ENCODE results near the gene MKNK1.
A peak's percentile ranks its signal among the peaks of the same experiment; 100 is the strongest.

The MKNK1 gene

DNA sequence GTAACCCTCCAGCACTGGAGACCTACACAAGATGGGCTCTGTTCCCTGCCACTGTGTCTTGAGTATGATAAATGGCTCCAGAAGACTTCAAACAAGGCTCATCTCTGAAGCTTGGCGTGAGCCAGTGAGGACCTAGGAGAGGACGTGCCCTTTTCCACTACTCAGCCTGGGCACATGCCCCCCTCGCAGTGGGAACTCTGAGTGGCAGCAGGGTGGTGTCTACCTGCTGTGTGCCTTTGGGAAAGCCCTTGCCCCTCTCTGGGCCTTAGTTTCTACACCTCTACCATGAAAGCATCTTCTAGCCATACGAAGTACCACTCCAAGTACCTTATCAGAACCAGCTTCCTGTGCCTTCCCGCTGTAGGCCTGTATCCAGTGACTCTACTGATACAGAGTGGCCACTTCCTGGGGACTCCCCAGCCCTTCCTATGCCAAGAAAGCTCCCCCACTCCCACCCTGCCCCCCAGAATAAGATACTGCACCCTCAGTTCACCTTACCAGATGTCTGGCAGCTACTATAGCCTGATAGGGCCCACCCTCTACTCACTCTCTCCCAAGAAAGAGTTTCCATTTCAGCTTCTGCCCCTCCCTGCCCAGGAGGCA lies 15.7 kb upstream of the MKNK1 start:
- DNase-seq (ENCODE audit: low read depth in 2 of 2), result no peak
- no peak overlapping the region for H3K4me3 ChIP-seq (replicated peaks in 1 of 2; ENCODE audit: low read depth in 2 of 2, low read length in 2 of 2)
- TF ChIP-seq, protein P1, sequence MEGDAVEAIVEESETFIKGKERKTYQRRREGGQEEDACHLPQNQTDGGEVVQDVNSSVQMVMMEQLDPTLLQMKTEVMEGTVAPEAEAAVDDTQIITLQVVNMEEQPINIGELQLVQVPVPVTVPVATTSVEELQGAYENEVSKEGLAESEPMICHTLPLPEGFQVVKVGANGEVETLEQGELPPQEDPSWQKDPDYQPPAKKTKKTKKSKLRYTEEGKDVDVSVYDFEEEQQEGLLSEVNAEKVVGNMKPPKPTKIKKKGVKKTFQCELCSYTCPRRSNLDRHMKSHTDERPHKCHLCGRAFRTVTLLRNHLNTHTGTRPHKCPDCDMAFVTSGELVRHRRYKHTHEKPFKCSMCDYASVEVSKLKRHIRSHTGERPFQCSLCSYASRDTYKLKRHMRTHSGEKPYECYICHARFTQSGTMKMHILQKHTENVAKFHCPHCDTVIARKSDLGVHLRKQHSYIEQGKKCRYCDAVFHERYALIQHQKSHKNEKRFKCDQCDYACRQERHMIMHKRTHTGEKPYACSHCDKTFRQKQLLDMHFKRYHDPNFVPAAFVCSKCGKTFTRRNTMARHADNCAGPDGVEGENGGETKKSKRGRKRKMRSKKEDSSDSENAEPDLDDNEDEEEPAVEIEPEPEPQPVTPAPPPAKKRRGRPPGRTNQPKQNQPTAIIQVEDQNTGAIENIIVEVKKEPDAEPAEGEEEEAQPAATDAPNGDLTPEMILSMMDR (IDR thresholded peaks at IDR 0.05; ENCODE audit: low read depth, low read length), result no peak

DNA sequence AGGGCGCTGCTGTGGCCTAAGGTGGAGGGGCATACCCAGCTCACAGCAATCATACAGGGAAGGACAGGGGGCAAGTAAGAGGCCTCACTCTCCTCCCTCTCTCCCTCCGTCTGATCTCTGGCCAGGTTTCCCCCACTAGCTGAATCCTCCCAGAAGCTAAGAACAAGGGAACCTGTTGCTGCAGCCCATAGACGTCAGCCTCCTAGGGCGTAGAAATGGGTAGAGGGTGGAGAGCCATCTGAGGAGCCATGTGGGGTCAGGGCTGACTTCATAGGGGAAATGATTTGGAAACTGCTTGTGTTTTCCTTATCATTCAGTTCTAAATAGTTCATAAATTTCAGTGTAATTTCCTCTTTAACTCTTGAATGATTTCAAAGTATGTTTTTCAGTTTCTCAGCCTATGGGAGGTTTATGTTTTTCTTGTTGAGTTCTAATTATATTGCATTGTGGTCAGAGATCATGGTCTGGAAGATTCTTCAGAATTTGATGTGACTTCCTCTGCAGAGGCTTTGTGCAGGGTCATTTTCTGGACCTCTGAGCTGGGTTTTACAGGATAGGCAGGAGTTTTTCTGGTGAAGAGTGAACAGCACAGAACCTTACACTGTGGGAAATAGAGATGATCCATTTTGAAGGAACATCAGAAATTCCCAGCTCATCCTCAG lies 14.8 kb upstream of the MKNK1 start:
- TF ChIP-seq, protein P1 (IDR thresholded peaks at IDR 0.05; ENCODE audit: low read depth, low read length), result no peak
- DNase-seq (ENCODE audit: low read depth in 2 of 2), result no peak
- H3K4me3 ChIP-seq (replicated peaks in 1 of 2; ENCODE audit: low read depth in 2 of 2, low read length in 2 of 2), result no peak overlapping the region

DNA sequence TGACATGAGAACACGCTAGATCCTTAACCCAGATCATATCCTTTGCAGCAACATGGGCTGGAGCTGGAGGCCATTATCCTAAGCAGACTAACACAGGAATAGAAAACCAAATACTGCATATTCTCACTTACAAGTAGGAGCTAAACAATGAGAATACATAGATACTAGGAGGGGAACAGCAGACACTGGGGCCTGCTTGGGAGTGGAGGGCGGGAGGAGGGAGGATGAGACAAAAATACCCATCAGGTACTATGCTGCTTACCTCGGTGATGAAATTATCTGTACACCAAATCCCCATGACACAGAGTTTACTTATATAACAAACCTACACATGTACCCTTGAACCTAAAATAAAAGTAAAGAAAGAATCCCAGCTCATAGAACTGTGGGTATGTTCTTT lies 13.8 kb upstream of the MKNK1 start:
- DNase-seq (ENCODE audit: low read depth in 2 of 2), result no peak
- TF ChIP-seq, protein P1 (IDR thresholded peaks at IDR 0.05; ENCODE audit: low read depth, low read length), result no peak
- H3K4me3 ChIP-seq (replicated peaks in 1 of 2; ENCODE audit: low read depth in 2 of 2, low read length in 2 of 2), result no peak overlapping the region

DNA sequence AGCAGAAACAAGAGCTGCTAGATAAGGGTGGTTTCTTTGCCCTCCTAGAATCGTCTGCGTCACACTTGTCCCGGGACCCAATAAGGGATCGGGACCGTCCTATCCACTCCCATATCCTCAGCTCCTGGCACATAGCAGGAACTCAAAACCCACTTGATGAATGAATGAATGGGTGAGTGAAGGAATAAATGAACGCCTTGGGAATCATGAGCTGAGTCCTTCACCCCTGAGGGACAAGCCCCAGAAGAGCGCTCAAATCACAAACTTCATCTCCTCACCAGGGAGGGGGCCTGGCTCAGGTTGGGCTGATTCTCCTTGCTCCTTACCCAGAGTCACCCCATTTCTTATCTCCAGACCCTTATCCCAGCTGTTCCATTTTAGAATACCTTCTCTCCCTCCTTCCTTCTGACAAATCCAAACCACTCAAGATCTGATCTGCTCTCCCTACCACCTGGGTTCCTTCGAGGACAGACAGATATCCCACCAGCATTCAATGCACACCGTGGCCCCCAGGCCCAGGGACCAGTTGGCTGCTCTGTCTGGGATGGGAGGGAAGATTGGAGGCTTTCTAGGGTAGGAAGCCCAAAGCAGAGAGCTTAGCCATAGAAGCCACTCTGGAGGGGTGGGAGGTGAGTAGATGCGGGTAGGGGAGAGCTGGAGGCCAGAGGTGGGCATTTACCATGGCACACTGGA lies 13.2 kb upstream of the MKNK1 start:
- no peak for DNase-seq (ENCODE audit: low read depth in 2 of 2)
- TF ChIP-seq, protein P1 (IDR thresholded peaks at IDR 0.05; ENCODE audit: low read depth, low read length), result no peak

DNA sequence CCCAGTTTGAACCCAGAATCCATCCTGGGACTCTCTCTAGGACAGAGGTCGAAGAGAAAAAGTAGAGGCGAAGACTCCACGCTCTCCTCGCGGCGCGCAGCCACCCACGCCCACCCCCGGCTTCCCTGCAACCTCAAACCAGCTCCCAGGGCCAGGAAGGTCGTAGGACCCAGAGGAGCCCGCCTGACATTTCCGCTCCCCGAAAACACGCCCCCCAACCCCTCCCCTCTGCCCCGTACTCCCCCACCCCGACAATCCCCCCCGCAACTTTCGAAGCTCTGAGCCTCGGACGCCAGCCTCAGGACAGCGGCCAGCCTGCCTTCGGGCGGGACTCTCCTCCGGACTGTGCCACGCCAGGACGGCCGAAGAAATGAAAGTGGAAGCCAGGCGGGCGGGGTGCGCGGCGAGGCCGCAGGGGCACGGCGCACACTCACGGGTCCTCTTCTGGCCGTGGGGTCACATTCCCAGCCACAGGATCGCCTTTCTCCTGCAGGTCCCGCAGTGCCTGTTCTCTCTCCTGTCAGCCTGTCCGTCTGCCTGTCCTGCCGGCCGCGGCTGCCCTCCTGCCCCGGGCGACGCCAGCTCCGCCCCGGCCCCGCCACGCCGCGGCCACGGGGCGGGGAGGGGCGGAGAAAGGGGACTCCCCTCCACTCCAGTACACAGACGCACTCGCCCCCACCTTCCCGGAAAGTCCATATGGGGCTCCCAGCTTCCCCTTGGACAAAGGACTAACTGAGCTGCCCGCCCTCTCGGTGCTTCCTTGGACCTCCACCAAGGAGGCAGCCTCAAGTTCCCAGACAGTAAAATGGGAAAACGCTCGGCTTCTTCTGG lies 12.4 kb upstream of the MKNK1 start, which contains the start of gene MOB3C:
MOB3C (minus strand) TSS at position 535 of the 831 bp plus-strand sequence. CDS start 3,490 bp downstream, outside the sequence.
- TF ChIP-seq, protein P1 (IDR thresholded peaks at IDR 0.05; ENCODE audit: low read depth, low read length), result no peak
- peak within 1 kb of the TSS; percentile 84 to 91 for H3K4me3 ChIP-seq (replicated peaks in 1 of 2; ENCODE audit: low read depth in 2 of 2, low read length in 2 of 2)
- peak; percentile 72 to 88 for DNase-seq (ENCODE audit: low read depth in 2 of 2)

More for the DNA sequence above, 13.2 kb upstream of the MKNK1 start:
- peak overlapping the region; percentile 84 to 91 for H3K4me3 ChIP-seq (replicated peaks in 1 of 2; ENCODE audit: low read depth in 2 of 2, low read length in 2 of 2)

DNA sequence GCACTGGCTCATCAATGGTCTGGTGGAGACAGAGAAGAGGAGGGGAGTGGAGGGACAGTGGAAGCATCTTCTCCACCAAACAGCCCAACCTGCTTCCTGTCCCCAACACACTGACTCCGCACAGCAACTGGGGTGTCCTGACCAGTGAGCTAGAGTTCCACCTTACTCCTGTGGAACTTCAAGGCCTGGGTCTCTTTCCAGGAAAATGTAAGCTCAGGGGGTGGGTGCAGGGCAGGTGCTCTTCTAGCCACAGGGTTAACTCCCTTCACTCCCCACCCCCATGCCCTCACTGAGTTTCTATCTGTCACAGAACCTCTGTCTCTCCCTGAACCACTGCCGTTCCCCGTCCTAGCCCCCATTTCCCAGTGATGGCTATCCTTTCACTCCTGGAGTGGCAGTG lies 11.7 kb upstream of the MKNK1 start:
- DNase-seq (ENCODE audit: low read depth in 2 of 2), result no peak
- TF ChIP-seq, protein P1 (IDR thresholded peaks at IDR 0.05; ENCODE audit: low read depth, low read length), result no peak
- peak overlapping the region; percentile 84 to 91 for H3K4me3 ChIP-seq (replicated peaks in 1 of 2; ENCODE audit: low read depth in 2 of 2, low read length in 2 of 2)
